Measurements from ENCODE around the gene TTLL9.

DNA sequence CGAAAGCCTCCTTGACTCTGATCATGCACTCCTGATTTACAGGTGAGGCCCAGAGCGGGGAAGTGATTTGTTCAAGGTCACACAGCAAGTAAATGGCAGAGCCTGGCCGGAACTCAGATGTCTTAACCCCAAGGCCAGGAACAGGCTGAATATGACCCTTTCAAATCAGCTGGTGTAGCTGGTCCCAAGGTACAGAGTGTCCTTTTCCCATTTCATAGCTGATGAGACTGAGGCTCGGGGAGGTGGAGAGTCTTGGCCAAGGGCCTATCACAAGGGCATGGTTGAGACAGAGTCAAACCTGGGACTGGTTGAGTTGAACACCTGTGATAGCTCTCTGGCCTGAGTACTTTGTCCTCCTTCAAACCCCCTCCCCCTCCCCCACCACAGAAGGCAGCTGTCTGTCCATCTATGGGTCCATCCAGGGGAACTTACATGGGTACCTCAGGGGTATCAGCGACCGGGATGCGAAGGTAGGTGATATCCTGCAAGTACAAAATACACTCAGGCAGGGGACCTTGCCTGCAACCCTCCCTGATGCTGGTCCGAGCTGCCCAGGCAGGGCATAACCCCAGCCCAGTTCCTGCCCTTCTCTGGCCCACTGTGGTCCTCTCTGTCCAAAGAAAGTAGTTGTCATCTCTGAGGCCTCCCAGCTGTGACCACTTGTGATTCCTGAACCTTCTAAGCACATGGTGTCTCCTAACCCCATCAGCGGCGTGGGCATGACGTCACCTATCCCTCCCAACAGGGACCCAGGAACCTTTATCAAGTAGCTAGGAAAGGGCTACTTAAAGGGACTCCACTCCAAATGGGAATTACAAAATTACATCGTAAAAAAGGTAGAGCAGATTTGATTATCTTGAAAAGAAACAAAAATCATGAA is 5.7 kb upstream of the TTLL9 start:
- no peak for TF ChIP-seq PAX5 (IDR thresholded peaks at IDR 0.05; ENCODE audit: insufficient read depth, low read length, severe bottlenecking)
- TF ChIP-seq POLR2AphosphoS5 (IDR thresholded peaks at IDR 0.05; ENCODE audit: low read depth, low read length), result no peak
- no peak for TF ChIP-seq POLR2A (IDR thresholded peaks at IDR 0.05; ENCODE audit: low read depth, low read length)
- no peak for TF ChIP-seq TAF1 (IDR thresholded peaks at IDR 0.05; ENCODE audit: low read depth, low read length)
- TF ChIP-seq SPI1 (IDR thresholded peaks at IDR 0.05; ENCODE audit: low read depth, low read length), result no peak
- no peak for TF ChIP-seq POU2F2 (IDR thresholded peaks at IDR 0.05; ENCODE audit: low read depth, low read length)
